Effector memory CD4-positive, alpha-beta T cell (primary cell): ENCODE measurements around the gene TEAD3.

Experiments used
- DNase-seq, 3 donors: peaks; one replicate each; pipeline ENCODE4 v3.0.0-alpha.2; 2020
- H3K27ac ChIP-seq: 2 replicates; pipeline ENCODE4 v1.7.0; 2013; ENCODE audit warnings: mild to moderate bottlenecking, low read length, moderate library complexity; ENCODE audit not compliant: insufficient read depth, poor library complexity, severe bottlenecking
- H3K27me3 ChIP-seq: replicated peaks from 2 replicates; pipeline ENCODE4 v1.7.0; 2013; ENCODE audit warnings: mild to moderate bottlenecking, low read length; ENCODE audit not compliant: insufficient read depth, control insufficient read depth, poor library complexity, severe bottlenecking
- H3K36me3 ChIP-seq: 2 replicates; pipeline ENCODE4 v1.7.0; 2013; ENCODE audit warnings: mild to moderate bottlenecking, low read length, moderate library complexity; ENCODE audit not compliant: control insufficient read depth, insufficient read depth
- H3K4me1 ChIP-seq: 2 replicates; pipeline ENCODE4 v1.7.0; 2013; ENCODE audit warnings: low read length, mild to moderate bottlenecking; ENCODE audit not compliant: control insufficient read depth, insufficient read depth, poor library complexity, severe bottlenecking
- H3K4me3 ChIP-seq: 2 replicates; pipeline ENCODE4 v1.7.0; 2013; ENCODE audit warnings: low read length, low read depth, mild to moderate bottlenecking; ENCODE audit not compliant: insufficient read depth, poor library complexity, severe bottlenecking
- H3K9me3 ChIP-seq: 2 replicates; pipeline ENCODE4 v1.7.0; 2013; ENCODE audit warnings: mild to moderate bottlenecking, low read length, moderate library complexity; ENCODE audit not compliant: control insufficient read depth

Gene TEAD3

DNA sequence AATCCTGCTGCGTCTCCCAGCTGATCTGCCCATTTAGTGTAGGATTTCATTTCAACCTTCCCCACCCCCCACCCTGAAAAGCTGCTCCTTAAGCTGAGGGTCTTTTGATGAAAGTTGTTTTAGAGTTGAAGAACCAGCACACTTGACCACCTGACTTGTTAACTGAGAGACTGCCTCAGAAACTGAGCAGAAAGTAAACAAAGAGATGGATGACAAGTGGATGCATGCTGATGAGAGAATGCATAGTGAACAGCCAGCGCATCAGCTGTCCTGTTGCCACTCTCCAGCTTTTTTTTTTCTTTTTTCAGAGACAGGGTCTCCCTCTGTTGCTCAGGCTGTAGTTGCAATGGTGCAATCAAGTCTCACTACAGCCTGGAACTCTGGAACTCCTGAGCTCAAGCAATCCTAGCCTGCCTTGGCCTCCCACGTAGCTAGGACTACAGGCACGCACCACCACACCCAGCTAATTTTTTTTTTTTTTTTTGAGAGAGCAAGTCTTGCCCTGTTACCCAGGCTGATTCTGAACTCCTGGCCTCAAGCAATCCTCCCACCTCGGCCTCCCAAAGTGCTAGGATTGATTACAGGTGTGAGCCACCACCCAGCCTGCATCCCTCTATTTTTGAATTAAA, 19.2 kb downstream of the TEAD3 start:
- H3K4me1 ChIP-seq = no peaks in the 10 kb centered on the region
- H3K4me3 ChIP-seq = no peak overlapping the region
- H3K36me3 ChIP-seq = peaks cover 9% of the 10 kb centered on the region
- DNase-seq = no peak
- no peaks in the 10 kb centered on the region for H3K27me3 ChIP-seq
- H3K9me3 ChIP-seq = no peaks in the 10 kb centered on the region
- H3K27ac ChIP-seq = no peak overlapping the region

DNA sequence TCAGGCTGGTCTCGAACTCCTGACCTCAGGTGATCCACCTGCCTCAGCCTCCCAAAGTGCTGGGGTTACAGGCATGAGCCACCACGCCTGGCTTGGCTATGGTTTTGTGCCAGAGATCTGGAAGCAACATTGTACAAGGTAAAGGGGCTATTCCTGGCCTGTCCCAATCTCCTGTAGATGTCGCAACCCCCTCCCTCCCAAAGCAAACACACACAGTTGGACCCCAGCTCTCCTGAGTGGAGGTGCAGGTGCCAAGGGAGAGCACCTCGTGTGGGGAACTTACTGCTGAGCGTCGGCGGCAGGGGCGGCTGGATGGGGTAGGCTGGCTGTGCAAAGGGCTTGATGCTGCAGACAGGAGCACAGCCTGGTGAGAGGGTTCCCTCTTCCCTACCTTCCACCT, 19.9 kb downstream of the TEAD3 start:
- no peak for DNase-seq
- Histone ChIP-seq H3K27me3 (no peaks in the 10 kb centered on the region), H3K36me3 (peaks cover 9% of the 10 kb centered on the region), H3K9me3 (no peaks in the 10 kb centered on the region), H3K4me1 (no peaks in the 10 kb centered on the region), H3K4me3 (no peak overlapping the region), H3K27ac (no peak overlapping the region)

DNA sequence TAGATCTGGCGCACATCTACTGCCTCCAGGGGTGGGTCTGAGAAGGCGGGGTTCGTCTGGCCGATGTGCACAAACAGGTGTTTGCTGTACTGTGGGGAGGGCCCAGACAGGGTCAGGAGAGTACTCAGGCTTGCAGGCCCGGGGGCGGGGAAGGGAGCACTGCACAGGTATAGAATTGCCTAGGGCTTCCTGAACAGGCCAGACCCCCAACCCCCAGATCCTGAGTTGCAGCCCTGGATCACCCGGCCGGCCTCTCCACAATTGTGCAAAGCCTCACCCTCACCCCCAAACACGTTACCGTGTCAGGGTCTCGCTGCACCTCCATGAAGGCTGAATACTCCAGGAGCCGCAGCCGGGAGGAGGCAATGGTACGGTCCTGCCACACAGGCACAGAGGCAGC, 20.9 kb downstream of the TEAD3 start:
- H3K27me3 ChIP-seq = no peaks in the 10 kb centered on the region
- no peak overlapping the region for H3K27ac ChIP-seq
- no peak for DNase-seq
- H3K4me3 ChIP-seq = no peak overlapping the region
- H3K9me3 ChIP-seq = no peaks in the 10 kb centered on the region
- H3K4me1 ChIP-seq = no peaks in the 10 kb centered on the region
- peaks cover 12% of the 10 kb centered on the region for H3K36me3 ChIP-seq

DNA sequence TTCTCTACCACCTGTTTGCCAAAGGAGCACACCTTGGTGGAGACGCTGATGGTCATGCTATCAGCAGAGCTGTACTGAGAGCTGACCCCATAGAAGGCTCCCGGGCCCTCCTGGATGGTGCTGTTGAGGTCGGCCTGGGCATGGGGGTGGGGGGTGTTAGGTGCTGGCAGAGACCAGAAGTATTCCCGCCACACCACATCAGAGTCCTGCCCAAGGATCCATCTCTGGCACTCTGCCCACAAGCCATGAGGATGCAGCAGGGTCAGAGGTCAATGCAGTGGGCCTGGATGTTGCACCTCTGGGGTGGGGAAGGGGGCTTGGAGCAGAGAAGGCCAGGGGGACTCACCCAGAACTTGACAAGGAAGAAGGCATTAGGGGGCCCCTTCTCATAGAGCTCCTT, 21.3 kb downstream of the TEAD3 start:
- H3K27ac ChIP-seq = no peak overlapping the region

DNA sequence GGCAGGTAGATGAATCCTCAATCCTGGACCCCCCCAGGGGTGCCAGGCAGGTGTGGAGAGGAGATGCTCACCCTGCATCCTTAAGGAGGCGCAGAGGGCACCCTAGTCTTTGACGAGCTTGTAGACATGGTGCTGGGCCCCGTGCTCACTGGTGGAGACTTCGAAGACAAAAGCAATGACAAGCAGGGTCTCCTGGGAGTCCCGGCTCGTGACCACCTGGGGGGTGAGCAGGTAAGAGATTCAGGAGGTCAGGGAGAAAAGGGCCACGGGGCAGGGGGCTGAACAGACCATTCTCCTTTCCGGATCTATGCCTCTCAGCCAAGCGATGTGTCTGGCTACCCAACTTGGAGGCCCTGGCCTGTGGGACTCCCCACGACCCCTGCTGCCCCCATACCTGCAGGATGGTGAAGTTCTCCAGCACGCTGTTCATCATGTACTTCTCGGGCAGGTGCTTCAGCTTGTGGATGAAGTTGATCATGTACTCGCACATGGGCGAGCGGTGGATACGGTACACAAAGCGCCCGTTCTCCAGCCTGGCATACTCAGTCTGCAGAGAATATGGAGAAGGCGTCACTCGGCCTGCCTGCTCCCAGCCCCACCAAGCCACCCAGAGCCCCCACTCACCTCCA, 21.8 kb downstream of the TEAD3 start:
- Histone ChIP-seq H3K9me3 (no peaks in the 10 kb centered on the region), H3K4me1 (peaks cover 4% of the 10 kb centered on the region), H3K27me3 (no peaks in the 10 kb centered on the region), H3K4me3 (no peak overlapping the region), H3K36me3 (peaks cover 21% of the 10 kb centered on the region), H3K27ac (no peak overlapping the region)
- DNase-seq = no peak

More for the DNA sequence above, 21.3 kb downstream of the TEAD3 start:
- Histone ChIP-seq H3K9me3 (no peaks in the 10 kb centered on the region), H3K36me3 (peaks cover 16% of the 10 kb centered on the region), H3K27me3 (no peaks in the 10 kb centered on the region), H3K4me1 (no peaks in the 10 kb centered on the region), H3K4me3 (no peak overlapping the region)
- no peak for DNase-seq

DNA sequence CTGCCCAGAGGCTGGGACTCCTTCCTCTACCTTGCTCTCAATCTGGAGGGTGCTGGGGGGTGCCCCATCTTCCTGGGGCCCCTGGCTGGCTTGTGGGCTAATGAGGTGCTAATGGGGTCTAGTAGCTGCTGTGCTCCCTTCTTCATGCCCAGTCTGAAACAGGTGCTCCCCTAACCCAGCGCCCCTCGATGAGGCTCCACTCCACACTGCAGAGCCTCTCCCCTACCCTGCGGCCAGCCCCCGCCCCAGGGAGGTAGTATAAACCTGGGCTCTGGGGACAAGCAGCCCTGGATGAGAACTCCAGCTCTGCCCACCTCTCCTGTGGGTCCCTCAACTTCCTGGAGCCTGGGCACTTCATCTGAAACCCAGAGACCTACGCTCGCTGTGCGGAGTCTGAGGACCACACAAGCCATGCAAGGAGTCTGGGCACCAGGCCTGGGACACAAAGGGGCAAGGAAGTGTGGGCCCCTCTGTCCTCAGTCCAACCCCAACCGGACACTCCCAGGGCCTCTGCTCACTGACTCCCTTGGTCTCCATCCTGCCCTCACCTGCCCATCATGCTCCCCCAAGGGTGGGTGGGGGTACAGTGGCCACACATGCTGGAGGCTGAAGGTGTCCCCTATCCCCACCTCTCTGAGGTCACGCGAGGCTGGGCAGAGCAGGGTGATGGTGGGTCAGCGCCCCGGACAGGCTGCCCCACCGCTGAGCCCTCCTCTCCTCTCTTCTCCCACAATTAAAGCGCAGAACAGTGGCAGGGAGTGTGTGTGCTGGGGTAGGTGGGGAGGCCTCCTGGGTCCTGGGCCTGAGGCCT, 22.5 kb downstream of the TEAD3 start:
- Histone ChIP-seq H3K4me3 (no peak overlapping the region), H3K27ac (no peak overlapping the region), H3K4me1 (peaks cover 11% of the 10 kb centered on the region), H3K27me3 (no peaks in the 10 kb centered on the region), H3K36me3 (peaks cover 28% of the 10 kb centered on the region), H3K9me3 (no peaks in the 10 kb centered on the region)
- no peak for DNase-seq

DNA sequence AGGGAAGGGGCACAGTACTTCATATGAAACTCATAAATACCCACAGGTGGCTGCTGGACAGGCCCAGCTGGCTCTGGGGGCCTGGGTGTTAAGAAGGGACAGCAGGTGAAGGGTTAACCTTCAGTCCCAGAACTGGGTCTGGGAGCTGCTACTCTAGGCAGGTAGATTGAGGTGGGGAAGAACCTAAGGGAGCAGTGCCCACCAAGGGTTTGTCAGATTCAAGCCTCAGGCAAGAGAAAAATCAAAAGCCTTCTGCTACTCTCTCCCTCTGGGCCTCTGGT, 23.1 kb downstream of the TEAD3 start:
- no peak overlapping the region for H3K4me3 ChIP-seq
- no peaks in the 10 kb centered on the region for H3K27me3 ChIP-seq
- H3K36me3 ChIP-seq = peaks cover 28% of the 10 kb centered on the region
- no peaks in the 10 kb centered on the region for H3K9me3 ChIP-seq
- peaks cover 17% of the 10 kb centered on the region for H3K4me1 ChIP-seq
- H3K27ac ChIP-seq = no peak overlapping the region
- DNase-seq = no peak

DNA sequence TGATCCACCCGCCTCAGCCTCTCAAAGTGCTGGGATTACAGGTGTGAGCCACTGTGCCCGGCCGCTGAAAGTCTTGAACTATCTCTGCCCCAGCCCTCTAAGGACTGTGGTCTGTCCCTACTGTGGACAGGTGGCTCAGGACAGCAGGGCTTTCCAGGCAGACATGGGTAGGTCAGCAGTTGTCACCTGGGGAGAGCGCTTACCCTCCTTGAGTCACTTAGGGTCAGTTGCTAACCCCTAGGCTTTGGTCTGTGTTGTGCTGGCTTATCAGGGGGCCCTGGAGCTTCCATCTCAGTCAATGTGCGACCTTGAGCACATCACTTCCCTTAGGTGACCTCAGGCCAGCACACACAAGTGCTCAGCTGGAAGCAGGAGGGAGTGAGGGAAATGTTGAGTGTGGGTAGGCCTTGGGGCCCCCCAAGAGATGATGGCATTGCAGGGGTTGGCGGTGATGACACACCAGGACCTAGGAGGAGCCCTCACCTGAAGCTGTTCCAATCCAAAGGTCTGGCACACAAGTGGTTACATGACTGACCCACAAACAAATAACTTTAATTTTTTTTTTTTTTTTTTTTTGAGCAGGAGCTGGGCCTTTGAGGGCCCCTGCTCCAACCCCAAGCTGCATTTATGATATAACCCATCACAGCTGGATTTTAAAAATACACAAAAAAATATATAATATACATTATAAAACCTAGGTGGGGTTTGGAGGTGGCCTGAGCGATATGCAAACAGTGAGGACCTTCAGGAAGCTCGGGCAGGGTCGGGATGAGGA, 23.6 kb downstream of the TEAD3 start:
- Histone ChIP-seq H3K36me3 (peaks cover 28% of the 10 kb centered on the region), H3K4me1 (peaks cover 19% of the 10 kb centered on the region), H3K4me3 (no peak overlapping the region), H3K9me3 (no peaks in the 10 kb centered on the region), H3K27ac (no peak overlapping the region), H3K27me3 (no peaks in the 10 kb centered on the region)
- no peak for DNase-seq

DNA sequence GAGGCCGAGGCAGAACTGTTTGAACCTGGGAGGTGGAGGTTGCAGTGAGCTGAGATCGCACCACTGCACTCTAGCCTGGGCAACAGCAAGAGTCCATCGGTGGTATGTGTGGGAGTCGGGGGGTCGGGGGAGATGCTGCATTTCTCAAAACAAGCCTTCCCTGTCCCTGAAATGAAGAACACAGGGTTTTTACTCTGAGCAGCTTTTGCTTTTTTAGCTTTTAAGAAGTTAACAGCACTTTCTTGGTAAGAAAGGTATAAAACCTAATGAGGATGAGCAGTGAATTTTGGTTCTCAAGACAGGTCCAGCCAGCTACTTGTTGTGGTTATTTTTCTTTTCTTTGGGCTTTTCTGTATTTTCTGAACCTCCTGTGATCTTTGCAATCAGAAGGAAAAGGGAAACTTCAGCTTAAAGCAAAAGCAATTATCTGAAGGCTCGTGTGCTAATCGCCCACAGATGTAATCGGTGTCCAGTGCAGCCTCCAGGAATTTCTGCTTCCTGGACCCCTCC, 25.0 kb downstream of the TEAD3 start:
- H3K27ac ChIP-seq = peak overlapping the region; percentile 14
- H3K27me3 ChIP-seq = no peaks in the 10 kb centered on the region
- no peak overlapping the region for H3K4me3 ChIP-seq
- no peak for DNase-seq
- H3K4me1 ChIP-seq = peaks cover 19% of the 10 kb centered on the region
- H3K36me3 ChIP-seq = peaks cover 28% of the 10 kb centered on the region
- no peaks in the 10 kb centered on the region for H3K9me3 ChIP-seq
